SHP77 treated with DMSO at 0.1 percent for 48 hours (cell line): ENCODE data around the gene SCNN1A.

ENCODE experiments used
- DNase-seq: peaks from one replicate; lab custom pipeline; 2025; lab: John Stamatoyannopoulos, UW

SCNN1A gene

DNA sequence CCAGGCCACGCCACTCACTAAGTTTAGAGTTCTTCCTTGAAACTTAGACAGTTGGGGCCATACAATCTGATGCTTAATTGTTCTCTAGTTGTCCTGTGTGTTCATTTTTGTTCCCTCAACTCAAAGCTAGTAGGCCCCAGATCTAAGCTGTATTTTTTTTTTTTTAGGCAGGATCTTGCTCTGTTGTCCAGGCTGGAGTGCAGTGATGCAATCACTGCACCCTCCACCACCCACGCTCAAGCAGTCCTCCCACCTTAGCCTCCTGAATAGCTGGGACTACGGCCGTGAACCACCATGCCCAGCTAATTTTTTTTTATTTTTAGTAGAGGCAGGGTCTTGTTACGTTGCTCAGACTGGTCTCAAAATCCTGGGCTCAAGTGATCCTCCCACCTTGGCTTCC is 41.0 kb downstream of the SCNN1A start:
- no peak for DNase-seq

DNA sequence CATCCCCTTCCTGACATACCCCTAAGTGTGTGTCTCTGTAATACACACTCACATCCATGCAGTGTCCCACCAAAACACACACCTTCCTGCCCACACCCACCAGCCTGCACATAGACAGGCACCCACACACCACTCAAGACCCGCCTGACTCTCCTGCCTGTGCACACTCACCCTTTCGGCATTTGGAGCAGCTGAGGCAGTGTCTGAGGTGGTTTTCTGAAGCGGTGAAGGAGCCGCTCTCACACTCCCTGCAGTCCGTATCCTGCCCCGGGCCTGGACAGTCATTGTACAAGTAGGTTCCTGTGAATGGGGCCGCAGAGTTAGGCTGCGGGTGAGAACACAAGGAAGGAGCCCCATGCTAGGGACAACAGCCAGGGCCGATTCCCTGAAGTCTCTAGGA is 41.8 kb downstream of the SCNN1A start:
- no peak for DNase-seq

DNA sequence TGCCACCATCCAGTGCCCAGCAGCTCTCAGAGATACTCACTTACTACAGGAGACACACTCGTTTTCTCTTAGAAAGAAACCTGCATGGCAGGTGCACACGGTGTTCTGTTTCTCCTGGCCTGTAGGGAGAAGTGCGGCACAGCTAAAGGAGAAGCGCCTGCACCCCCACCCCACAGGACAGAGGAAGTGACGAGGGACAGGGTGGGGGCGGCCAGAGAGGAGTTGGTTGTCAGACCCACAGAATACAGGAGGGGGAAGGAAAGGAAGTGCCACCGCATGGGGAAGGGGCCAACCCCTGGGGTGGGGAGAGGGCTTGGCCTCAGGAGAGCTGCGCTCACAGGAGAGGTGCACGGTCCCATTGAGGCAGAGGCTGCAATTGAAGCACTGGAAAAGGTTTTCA is 42.3 kb downstream of the SCNN1A start:
- no peak for DNase-seq

DNA sequence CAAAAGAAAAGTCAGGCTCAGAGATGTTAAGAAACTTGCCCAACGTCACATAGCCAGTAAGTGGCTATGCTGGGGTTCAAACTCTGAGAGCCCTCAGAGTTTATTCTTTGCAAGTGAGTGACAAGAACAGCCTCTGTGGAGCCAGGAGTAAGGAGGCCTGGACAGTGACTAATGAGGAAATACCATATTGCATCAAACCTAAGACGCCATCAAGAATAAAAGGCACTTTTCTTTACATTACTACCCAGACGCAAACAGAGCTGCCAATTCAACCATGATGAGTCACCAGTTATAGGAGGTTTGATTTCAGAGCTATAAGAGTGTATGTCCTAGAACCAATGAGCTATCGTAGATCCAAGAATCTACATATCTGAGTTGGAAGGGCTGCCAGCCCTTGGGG is 42.9 kb downstream of the SCNN1A start:
- no peak for DNase-seq

GRCh38 chr12:6330999-6331714 is 44.2 kb downstream of the SCNN1A start:
- no peak for DNase-seq

- no peak for DNase-seq
These were observed 45.2 kb downstream of the SCNN1A start for GRCh38 chr12:6330192-6330591.

GRCh38 chr12:6329703-6330064 is 45.7 kb downstream of the SCNN1A start:
- DNase-seq, result no peak

GRCh38 chr12:6328945-6329702 is 46.2 kb downstream of the SCNN1A start:
- no peak for DNase-seq

- no peak for DNase-seq
These were observed 47.2 kb downstream of the SCNN1A start for GRCh38 chr12:6328045-6328779.

GRCh38 chr12:6327229-6328041 is 47.9 kb downstream of the SCNN1A start:
- no peak for DNase-seq

GRCh38 chr12:6326316-6327228 is 48.8 kb downstream of the SCNN1A start:
- DNase-seq, result no peak

DNA sequence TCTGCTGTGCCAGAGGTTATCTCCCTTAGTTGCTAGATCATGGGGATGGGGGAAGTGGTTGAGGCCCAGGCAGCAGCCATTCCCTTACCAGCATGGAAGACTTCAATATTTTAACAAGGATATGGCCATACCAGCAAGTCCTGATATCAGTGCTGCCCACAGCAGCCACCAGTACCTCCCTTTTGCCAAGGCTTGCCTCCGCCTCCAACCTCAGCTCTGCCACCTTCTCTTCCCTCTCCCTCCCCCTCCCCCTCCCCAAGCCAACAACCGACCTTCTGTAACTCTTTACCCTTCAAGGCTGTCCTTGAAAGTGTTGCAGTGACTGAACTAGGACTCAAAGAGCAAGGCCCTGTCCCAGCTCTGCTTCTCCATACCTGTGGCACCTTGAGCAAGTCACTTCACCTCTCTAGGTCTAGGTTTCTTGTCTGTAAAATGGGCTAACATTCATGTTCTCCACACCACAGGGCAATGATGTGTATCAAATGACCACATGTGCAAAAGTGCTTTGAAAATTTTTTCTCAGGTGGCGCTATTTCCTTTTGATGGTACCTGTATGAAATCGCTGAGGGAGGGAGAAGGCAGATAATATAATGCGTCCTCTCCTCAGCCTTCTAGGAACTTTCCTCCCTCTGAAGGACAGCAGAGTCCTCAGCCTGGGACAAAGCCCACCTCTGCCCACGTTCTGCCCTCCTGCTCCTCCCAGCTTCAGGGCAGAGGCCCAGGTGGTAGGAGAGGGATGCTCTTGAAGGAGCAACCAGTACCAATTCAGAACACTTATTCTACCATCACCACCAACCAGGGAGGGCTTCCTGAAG is 50.2 kb downstream of the SCNN1A start:
- DNase-seq, result no peak

DNA sequence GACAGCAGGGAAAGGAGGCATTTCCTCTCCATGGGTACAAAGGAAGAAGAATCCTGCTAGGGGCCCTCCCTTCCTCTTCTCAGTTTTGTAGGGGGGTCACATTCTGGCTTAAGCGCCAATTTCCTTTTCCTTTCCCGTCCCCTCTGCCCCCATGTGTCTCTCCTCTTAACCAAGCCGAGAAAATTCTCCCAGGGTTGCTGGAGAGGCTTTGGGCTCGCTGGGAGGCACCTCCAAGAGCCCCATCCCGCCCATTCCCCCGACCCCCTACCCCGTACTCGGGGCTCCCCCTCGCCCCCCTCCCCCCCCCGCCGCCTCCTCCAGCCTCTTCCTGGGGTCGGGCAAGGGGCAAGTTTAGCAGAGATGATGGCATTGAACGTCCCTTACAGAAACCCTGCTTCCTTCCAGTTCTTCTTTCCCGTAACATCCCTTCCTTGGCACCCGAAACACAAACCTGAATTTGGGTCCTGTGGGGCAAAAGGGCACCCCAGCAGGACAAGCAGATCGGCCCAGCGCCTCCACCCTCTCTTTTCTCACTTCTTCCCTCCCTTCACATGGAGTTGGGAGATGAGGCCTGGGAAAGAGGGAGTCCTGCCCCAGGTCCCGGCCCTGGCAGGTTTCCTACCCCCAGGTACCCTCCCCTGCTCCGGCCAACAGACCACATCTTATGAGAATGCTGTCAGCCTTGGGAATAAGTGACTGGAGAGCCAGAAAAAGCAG is 51.2 kb downstream of the SCNN1A start:
- DNase-seq, result no peak

DNA sequence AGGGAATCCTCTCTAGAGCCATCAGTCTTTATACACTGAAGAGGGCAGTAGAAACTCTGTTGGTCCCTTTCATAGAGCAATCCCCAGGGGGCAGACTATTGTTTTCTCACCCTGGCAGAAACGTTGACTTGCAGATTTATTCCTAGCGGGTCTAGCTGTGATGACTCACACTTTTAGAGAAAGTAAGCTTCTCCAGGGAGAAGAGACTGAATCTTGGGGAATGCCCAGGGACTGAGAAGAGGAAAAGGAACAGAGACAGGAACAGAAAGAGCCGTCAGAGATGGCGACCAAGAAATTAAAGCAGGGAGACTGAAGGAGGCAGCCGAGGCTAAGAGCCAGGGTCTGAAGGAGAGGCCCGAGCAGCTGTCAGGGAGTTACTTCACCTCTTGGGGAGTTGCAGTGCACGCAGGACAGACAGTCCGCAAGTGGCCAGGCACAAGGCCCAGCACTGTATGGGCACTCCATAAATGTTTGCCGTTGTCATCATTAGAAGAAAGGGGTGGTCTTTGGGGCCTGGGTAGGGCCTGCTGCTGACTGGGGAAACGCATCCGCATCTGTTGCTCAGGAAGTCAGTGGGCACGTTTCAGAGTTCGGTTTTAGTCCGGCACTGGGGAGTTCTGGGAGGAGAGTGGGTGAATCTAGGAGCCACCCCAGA is 51.9 kb downstream of the SCNN1A start:
- DNase-seq, result no peak

DNA sequence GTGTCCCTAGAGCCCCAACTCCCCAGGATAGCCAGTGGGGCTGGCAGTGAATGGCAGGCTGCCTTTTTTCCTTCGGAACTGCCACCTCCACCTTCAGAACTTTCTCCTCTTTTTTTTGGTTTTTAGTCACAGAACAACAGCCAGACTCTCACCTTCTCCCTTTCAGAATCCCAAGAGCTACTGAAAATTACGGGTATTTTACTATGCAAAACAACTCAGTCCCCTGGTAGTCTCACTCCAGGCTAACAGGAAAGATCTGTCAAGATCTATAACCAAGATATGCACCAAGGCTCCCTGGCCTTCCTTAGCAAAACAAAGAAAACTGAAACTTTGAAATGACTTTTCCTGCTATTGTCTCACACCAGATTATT is 52.4 kb downstream of the SCNN1A start:
- DNase-seq, result no peak

DNA sequence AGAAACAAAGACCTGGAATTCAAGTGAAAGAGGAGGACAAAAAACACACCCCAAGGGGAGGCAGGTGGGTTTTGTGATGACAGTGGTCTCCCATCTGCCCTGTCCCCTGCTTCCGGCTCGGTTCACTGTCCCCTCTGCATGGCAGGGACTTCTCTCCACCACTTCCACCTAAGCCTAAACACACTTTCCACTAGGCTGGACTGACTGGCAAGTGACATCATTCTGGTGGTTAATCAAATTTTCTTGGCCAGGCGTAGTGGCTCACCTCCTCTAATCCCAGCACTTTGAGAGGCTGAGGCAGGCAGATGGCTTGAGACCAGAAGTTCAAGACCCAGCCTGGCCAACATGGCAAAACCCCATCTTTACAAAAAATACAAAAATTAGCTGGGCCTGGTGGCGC is 53.0 kb downstream of the SCNN1A start:
- no peak for DNase-seq

DNA sequence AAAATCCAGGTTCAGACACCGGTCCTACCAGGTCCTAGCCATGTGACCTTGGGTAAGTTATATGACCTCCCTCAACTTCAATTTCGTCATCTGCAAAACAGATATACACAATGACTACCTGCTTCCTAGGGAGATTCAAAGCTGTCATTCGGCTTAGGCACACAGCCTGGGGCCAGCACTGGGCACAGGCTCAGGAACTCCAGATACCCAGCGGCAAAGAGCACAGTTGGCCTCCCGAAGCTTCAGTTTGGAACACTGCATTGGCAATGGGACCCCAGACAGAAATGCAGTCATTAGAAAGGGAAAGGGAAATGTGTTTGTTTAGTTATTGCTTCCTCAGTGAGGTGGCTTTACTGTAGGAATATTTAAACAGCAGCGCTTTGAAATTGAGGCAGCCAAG is 53.5 kb downstream of the SCNN1A start:
- no peak for DNase-seq

GRCh38 chr12:6319446-6319845 is 55.9 kb downstream of the SCNN1A start:
- no peak for DNase-seq

GRCh38 chr12:6318440-6318879 is 56.9 kb downstream of the SCNN1A start:
- no peak for DNase-seq
